Panc1 (cell line): Measurements from ENCODE around the gene CSNK1G2.

Source experiments
- POLR2AphosphoS5 ChIP-seq: IDR thresholded peaks from 2 replicates; pipeline ENCODE4 v1.6.1; 2012; ENCODE audit warnings: mild to moderate bottlenecking, low read depth, low read length, moderate library complexity
- TCF7L2 ChIP-seq: IDR thresholded peaks from 2 replicates; pipeline ENCODE4 v1.6.1; 2011; ENCODE audit warnings: mild to moderate bottlenecking, low read depth, low read length, inconsistent platforms

DNA sequence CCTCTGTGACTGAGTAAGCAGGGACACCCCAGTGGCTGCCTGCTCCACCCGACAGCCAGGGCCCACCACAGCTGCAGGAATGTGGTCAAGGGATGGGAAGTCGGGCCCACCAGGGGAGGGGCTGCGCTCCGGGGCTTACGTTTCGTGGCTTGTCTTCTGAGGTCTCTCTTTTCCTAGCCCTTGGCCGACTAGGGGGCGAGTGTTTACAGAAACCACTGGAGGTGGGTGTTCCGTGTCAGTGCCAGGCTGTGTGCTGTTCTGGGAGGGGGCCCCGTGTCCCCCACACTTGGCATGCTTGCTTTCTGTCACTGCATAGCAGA is 31.3 kb upstream of the CSNK1G2 start:
- TF ChIP-seq POLR2AphosphoS5 (no peak), TCF7L2 (no peak)
